Astrocyte of the hippocampus (primary cell): ENCODE results near the gene DOC2B.
A peak's percentile ranks its signal among the peaks of the same experiment; 100 is the strongest.
"Not testable (repeated sequence)": the region's sequence is repeated elsewhere in the genome, so short reads cannot be mapped to it uniquely, and the experiment has no call there.

Experiments
- DNase-seq: peaks from one replicate; pipeline ENCODE4 v3.0.0; 2011; ENCODE audit warnings: low read depth, low spot score

DOC2B gene

DNA sequence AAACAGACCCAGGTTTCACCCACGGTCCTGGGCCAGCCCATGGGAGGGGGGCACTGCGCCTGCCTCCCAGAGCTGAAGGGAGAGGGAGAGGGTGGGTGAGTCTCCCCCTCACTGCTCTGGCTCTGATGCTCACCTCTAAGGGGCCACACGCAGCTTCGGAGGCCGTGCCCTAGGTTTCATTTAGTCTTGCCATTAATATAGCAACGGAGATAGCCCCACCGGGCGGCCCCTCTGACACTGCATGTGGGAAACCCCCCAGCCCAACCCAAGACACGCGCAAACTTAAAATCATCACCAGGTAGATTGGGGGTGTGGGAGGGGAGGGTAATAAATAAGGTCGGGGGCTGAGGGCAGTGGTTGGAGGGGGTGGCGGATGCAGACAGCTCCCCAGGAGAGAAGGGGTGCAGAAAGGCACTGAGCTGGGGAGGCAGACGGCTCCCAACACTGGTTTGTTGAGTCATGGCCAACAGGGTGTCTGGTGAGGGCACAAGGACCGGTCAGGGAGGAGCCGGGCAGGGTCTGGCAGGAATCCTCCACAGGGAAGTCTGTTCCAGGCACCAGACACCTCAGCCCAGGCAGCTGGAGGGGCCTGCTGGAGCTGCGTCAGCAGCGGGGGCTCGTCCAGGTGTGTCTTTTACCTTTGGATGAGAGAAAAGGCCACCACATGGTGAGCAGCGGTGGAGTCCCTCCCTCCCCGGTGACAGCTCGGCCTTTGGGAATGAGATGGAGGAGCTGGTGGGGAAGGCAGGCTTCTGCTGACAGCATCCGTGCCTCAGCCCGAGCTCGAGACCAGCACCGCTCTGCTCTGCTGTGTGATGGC lies 32.0 kb upstream of the DOC2B start:
- no peak for DNase-seq

- no peak for DNase-seq
These were observed 29.0 kb upstream of the DOC2B start for GRCh38 chr17:210402-210801.

DNA sequence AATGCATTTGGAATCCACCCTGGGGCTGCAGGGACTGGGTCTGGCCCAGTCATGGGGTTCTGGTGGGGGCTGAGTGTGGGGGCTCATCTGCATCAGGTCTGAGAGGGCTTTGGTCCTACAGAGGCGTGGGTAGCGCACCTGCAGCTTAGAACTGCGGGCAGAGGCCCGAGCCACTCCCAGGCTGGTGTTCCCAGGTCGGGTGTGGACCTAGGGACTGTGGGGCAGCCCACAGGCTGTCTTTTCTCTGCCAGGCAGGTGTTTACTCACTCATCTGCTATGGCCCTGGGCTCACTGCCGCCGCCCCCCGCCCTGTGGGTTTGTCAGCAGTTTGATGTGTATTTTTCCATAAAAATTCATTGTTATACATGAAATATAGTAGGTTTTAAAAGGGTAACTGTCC lies 27.0 kb upstream of the DOC2B start:
- no peak for DNase-seq

GRCh38 chr17:207775-208174 lies 26.3 kb upstream of the DOC2B start:
- no peak for DNase-seq

- DNase-seq, result no peak
These were observed 25.6 kb upstream of the DOC2B start for GRCh38 chr17:206941-207560.

DNA sequence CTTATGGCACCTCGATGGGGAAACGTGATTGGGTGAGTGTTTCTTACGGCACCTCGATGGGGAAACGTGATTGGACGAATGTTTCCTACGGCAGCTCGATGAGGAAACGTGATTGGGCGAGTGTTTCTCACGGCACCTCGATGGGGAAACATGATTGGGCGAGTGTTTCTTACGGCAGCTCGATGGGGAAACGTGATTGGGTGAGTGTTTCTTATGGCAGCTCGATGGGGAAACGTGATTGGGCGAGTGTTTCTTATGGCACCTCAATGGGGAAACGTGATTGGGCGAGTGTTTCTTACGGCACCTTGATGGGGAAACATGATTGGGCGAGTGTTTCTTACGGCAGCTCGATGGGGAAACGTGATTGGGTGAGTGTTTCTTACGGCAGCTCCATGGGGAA lies 25.0 kb upstream of the DOC2B start:
- DNase-seq, result not testable (repeated sequence)

DNA sequence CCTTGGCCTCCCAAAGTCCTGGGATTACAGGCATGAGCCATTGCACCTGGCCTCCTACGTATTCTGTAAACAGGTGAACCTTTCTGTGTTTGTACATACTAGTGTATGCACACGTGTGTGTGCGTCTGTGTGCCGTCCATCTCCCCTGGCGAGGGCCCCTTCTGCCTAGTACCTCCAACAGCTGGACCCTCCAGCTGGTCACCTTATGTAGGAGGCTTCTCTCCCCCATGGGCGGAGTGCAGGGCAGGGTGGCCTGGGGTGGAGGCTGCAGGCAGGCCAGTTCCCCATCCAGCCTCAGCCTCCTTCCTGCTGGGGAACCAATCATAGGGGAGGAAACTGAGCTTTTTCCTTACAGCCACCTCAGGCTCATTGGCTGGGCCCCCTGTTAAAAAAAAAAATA lies 24.4 kb upstream of the DOC2B start:
- no peak for DNase-seq

GRCh38 chr17:205148-205669 lies 23.8 kb upstream of the DOC2B start:
- no peak for DNase-seq

- no peak for DNase-seq
These were observed 23.1 kb upstream of the DOC2B start for GRCh38 chr17:204427-205147.

DNA sequence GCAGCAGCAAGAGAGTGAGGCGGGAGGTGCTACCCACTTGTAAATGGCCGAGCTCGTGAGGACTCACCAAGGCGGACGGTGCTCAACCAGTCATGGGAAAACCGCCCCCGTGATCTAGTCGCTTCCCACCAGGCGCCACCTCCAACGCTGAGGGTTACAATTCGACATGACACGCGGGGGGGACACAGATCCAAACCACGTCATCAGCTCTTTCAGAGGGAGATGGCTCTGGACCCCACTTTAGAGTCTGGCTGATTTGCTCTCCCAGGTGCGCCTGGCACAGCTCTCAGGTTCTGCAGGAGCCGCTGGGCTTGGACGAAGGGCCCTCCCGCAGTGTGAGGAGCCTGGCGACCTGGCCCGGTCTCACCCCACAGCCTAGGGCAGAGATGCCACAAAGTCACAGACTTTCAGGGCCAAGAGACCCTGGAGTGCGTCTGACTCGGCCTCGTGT lies 21.1 kb upstream of the DOC2B start:
- no peak for DNase-seq

DNA sequence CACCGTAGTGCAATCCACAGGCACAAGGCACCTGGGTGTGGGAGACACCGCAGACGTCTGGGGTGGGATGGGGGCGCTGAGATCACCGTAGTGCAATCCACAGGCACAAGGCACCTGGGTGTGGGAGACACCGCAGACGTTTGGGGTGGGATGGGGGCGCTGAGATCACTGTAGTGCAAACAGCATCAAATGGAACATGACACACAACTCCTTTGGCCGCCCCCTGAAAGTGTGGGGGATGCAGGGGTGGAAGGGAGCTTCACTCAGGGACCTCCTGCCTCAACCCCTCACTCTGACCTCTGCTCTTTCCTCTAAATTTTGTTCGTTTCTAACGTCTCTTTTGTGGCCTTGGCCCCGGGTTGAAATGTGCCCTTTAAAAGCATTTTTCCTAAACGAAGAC lies 20.3 kb upstream of the DOC2B start:
- not testable (repeated sequence) for DNase-seq

- not testable (repeated sequence) for DNase-seq
These were observed 19.8 kb upstream of the DOC2B start for GRCh38 chr17:201257-201656.

GRCh38 chr17:200586-200985 lies 19.1 kb upstream of the DOC2B start:
- no peak for DNase-seq

DNA sequence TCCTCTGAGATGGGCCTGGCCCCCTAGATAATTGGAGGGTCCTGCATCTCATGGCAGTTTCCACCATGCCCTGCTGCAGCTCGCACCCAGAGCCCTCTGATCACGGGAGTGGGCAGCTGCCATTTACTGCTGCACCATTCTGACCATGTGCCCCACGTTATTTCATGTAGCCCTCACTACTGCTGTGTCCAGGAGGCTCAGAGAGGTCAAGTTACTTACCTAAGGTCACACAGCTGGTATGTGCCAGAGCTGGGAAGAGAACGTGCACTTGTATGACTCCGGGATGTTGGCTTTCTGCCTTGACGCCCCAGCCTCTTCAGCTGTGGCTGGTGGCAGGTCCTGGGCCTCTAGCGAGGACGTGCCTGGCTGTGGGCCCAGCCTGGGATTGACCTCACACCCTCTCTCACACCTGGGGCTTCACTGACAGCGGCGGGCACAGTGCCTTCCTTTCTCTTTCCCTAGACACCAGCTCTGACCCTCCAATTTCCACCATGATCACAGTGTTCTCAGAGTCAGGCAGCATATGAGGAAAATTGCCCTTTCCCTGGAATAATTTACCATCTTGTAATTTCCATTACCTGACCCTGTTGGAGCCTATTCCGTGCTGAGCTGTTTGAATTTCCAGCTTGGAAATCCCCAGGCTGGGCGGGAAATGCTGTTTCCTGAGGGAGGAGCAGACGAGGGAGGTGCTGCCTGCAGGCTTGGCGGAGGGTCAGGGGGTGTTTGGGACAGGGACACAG lies 18.5 kb upstream of the DOC2B start:
- DNase-seq, result no peak

GRCh38 chr17:199191-199604 lies 17.7 kb upstream of the DOC2B start:
- DNase-seq, result peak; percentile 61

DNA sequence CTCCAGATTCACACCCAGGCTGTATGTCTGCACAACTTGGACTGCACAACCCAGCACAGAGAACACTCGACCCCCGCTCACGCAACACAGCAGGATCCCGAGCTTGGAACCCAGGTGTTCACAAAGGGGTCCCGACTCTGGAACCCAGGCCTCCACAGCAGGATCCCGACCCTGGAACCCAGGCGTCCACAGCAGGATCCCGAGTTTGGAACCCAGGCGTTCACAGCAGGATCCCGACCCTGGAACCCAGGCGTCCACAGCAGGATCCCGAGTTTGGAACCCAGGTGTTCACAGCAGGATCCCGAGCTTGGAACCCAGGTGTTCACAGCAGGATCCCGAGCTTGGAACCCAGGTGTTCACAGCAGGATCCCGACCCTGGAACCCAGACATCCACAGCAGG lies 16.8 kb upstream of the DOC2B start:
- DNase-seq, result not testable (repeated sequence)

- no peak for DNase-seq
These were observed 15.9 kb upstream of the DOC2B start for GRCh38 chr17:197352-197751.

GRCh38 chr17:194828-195602 lies 13.6 kb upstream of the DOC2B start:
- DNase-seq, result no peak

DNA sequence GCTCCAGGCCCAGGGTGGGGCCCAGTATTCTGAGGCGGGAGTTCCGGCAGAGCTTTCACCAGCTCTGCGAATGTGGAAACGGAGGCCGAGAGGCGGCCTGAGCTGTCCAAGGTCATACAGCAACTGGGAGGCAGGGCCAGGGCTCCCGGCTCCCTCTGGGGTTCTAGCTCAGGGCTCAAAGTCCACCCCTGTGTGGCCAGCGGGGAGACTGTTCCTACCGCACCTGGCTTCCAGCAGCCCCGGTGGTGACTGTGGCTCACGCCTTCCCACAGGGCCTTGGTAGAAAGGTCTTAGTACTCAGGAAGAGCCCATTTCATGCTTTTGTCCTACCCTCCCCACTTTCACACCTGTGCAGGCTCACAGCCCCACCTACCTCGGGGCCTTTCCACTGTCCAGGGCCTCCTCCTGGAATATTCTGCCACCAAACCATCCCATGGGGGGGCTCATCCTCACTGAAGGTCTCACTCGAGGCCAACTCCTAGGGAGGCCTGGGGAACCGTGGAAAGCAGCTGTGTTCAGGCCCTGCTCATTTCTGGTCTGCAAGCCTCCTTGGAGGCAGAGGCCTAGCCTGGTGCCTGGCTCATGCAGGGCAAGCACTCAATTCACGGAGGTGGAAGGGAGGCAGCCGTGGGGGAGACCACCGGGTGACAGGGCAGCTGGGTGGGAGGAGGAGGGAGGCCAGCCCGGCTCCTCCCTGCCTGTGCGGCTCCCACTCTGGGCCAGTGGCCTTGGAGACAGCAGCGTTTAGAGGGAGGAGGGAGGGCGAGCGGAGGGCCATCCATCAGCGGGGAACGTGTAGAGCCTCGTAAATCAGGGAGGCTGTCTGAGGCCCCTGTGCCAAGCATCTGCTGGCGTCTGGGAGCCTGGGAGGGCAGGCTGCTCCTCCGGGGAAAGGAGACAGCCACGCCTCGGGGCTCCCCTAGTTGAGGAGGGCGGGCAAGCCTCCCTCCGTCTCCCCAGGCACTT lies 12.7 kb upstream of the DOC2B start:
- DNase-seq, result no peak

- no peak for DNase-seq
These were observed 12.0 kb upstream of the DOC2B start for GRCh38 chr17:193426-193810.
